ENCODE data around the gene ALCAM. TPM values are rescaled to one million over a fixed set of nuclear protein-coding genes. Genes with fewer than 3 reads are reported as not detected.
"Not testable (repeated sequence)": the region's sequence is repeated elsewhere in the genome, so short reads cannot be mapped to it uniquely, and the experiment has no call there.

The ALCAM gene
- polyA plus RNA-seq, 1 of the 3 experiments (the other 2 are of a cell fraction): 58.3 TPM

DNA sequence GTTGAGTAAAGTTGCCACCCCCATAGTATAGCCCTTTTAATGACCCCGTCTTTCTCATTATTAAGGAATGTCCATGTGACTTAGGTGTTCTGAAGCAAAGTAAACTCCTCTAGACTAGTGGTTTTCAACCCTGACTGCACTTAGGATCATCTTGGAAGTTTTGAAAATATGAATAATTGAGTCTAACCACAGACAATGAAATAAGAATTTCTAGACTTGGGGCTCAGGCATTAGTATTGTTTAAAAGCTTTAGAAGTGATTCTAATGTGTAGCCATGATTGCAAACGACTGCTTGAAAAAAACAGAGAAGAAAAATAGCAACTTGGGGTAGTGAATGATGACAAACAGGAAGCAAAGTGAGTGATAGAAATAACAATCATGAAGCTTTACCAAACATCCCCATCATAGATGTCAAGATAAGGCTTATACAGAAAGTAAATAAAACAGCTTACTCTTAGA, 35.0 kb downstream of the ALCAM start:
- peaks cover 0 to 41% of the 10 kb centered on the region in 2 experiments for H3K36me3 ChIP-seq (replicated peaks in 1 of 2; ENCODE audit: control insufficient read depth in 1 of 2, insufficient read depth in 2 of 2, low read length in 1 of 2)
- no peak for TF ChIP-seq TAF1 (IDR thresholded peaks at IDR 0.05; ENCODE audit: borderline replicate concordance, low read depth, low read length)
- no peak overlapping the region for H3K4me3 ChIP-seq (ENCODE audit: low read depth in 2 of 2, low read length in 1 of 2)
- H3K27me3 ChIP-seq (ENCODE audit: insufficient read depth): no peaks in the 10 kb centered on the region
- peaks cover 5% of the 10 kb centered on the region; the same call in 1 of the 2 replicates for H4K20me1 ChIP-seq (ENCODE audit: insufficient read depth)
- peaks cover 4% of the 10 kb centered on the region in 2 experiments; a peak in 3 of 4 replicates for H3K4me1 ChIP-seq (ENCODE audit: control insufficient read depth in 1 of 2, insufficient read depth in 2 of 2, low read depth in 1 of 2, low read length in 1 of 2)
- peaks cover 6% of the 10 kb centered on the region for H3F3A ChIP-seq (replicated peaks; ENCODE audit: insufficient read depth)
- DNase-seq: no peak
- no peak overlapping the region for H3K27ac ChIP-seq (ENCODE audit: low read depth in 2 of 2, low read length in 1 of 2)
- no peak overlapping the region for H3K9ac ChIP-seq
- peaks cover 95% of the 10 kb centered on the region for H3K79me2 ChIP-seq (ENCODE audit: insufficient read depth)
- H3K4me2 ChIP-seq: no peak overlapping the region
- ChIA-PET CTCF (no interaction called here), POLR2A (no interaction called here)
- no peaks in the 10 kb centered on the region for H3K9me3 ChIP-seq
- WGBS (ENCODE audit: low lambda C conversion rate): 79% methylated on average over 2 of the region's 2 CpGs
- H3K9me2 ChIP-seq: no peaks in the 10 kb centered on the region
- H2AFZ ChIP-seq (ENCODE audit: low read depth): no peak overlapping the region

- CTCF ChIA-PET: no interaction called here
- no peak overlapping the region; a peak in 1 of 4 replicates for H3K4me3 ChIP-seq (ENCODE audit: low read depth in 2 of 2, low read length in 1 of 2)
- POLR2A ChIA-PET: no interaction called here
- no peak for DNase-seq
- 88% methylated on average over 3 of the region's 6 CpGs for WGBS (ENCODE audit: low lambda C conversion rate)
- no peaks in the 10 kb centered on the region for H3K27me3 ChIP-seq (ENCODE audit: insufficient read depth)
- H3K4me2 ChIP-seq: no peak overlapping the region
- H2AFZ ChIP-seq (ENCODE audit: low read depth): no peak overlapping the region
- no peak overlapping the region for H3K27ac ChIP-seq (ENCODE audit: low read depth in 2 of 2, low read length in 1 of 2)
- H3K9me2 ChIP-seq: no peaks in the 10 kb centered on the region
- no peak overlapping the region for H3K9ac ChIP-seq
- H3K9me3 ChIP-seq: no peaks in the 10 kb centered on the region
- peaks cover 5% of the 10 kb centered on the region; the same call in 1 of the 2 replicates for H4K20me1 ChIP-seq (ENCODE audit: insufficient read depth)
- peaks cover 89% of the 10 kb centered on the region for H3K79me2 ChIP-seq (ENCODE audit: insufficient read depth)
- H3K36me3 ChIP-seq (replicated peaks in 1 of 2; ENCODE audit: control insufficient read depth in 1 of 2, insufficient read depth in 2 of 2, low read length in 1 of 2): peaks cover 0 to 41% of the 10 kb centered on the region in 2 experiments
- peaks cover 4% of the 10 kb centered on the region in 2 experiments; a peak in 3 of 4 replicates for H3K4me1 ChIP-seq (ENCODE audit: control insufficient read depth in 1 of 2, insufficient read depth in 2 of 2, low read depth in 1 of 2, low read length in 1 of 2)
- H3F3A ChIP-seq (replicated peaks; ENCODE audit: insufficient read depth): peaks cover 6% of the 10 kb centered on the region
- no peak for TF ChIP-seq JUND (IDR thresholded peaks at IDR 0.05)
- TF ChIP-seq USF2 (IDR thresholded peaks at IDR 0.05; ENCODE audit: borderline replicate concordance, low read depth, low read length): no peak
- no peak for TF ChIP-seq GABPA (IDR thresholded peaks at IDR 0.05; ENCODE audit: low read depth)
- TF ChIP-seq, protein P1, sequence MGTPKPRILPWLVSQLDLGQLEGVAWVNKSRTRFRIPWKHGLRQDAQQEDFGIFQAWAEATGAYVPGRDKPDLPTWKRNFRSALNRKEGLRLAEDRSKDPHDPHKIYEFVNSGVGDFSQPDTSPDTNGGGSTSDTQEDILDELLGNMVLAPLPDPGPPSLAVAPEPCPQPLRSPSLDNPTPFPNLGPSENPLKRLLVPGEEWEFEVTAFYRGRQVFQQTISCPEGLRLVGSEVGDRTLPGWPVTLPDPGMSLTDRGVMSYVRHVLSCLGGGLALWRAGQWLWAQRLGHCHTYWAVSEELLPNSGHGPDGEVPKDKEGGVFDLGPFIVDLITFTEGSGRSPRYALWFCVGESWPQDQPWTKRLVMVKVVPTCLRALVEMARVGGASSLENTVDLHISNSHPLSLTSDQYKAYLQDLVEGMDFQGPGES (IDR thresholded peaks at IDR 0.05; ENCODE audit: low read depth, low read length): no peak
- no peak for TF ChIP-seq NRF1 (IDR thresholded peaks at IDR 0.05; ENCODE audit: low read depth, low read length)
- no peak for TF ChIP-seq NFIC (IDR thresholded peaks at IDR 0.05; ENCODE audit: borderline replicate concordance)
- TF ChIP-seq RCOR1 (IDR thresholded peaks at IDR 0.05; ENCODE audit: low read length): no peak
- TF ChIP-seq SMC3 (IDR thresholded peaks at IDR 0.05; ENCODE audit: low read depth, low read length): no peak
- TF ChIP-seq REST (IDR thresholded peaks at IDR 0.05; ENCODE audit: low read depth, low read length): no peak
- no peak for TF ChIP-seq FOSL2 (IDR thresholded peaks at IDR 0.05; ENCODE audit: borderline replicate concordance, low read depth)
Observed at GRCh38 chr3:105402287-105402801, 35.6 kb downstream of the ALCAM start.

DNA sequence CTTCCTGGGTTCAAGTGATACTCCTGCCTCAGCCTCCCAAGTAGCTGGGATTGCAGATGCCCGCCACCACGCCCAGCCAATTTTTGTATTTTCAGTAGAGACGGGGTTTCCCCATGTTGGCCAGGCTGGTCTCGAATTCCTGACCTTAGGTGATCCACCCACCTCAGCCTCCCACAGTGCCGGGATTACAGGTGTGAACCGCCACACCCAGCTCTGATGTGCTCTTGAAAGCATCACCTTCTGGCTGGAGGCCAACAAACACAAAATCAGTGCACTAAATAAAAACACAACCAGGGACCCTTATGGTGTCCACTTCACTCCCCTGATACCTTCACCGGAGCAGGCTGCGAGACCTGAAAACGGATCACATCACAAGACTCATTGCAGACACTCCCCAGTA, 36.3 kb downstream of the ALCAM start:
- peaks cover 0 to 36% of the 10 kb centered on the region in 2 experiments for H3K36me3 ChIP-seq (replicated peaks in 1 of 2; ENCODE audit: control insufficient read depth in 1 of 2, insufficient read depth in 2 of 2, low read length in 1 of 2)
- H3K27ac ChIP-seq (ENCODE audit: low read depth in 2 of 2, low read length in 1 of 2); POLR2A ChIA-PET; DNase-seq; H4K20me1 ChIP-seq (ENCODE audit: insufficient read depth); H3K9me2 ChIP-seq; H3K4me2 ChIP-seq; H2AFZ ChIP-seq (ENCODE audit: low read depth); H3K9ac ChIP-seq; H3K4me3 ChIP-seq (ENCODE audit: low read depth in 2 of 2, low read length in 1 of 2); H3K4me1 ChIP-seq (ENCODE audit: control insufficient read depth in 1 of 2, insufficient read depth in 2 of 2, low read depth in 1 of 2, low read length in 1 of 2); CTCF ChIA-PET; H3K27me3 ChIP-seq (ENCODE audit: insufficient read depth); H3K9me3 ChIP-seq; H3F3A ChIP-seq (replicated peaks; ENCODE audit: insufficient read depth): not testable (repeated sequence)
- H3K79me2 ChIP-seq (ENCODE audit: insufficient read depth): peaks cover 88% of the 10 kb centered on the region
- 90% methylated on average over 9 of the region's 9 CpGs for WGBS (ENCODE audit: low lambda C conversion rate)

Measured in SK-N-SH (cell line).